ENCODE results near the gene CAPZA1.

GRCh38 chr1:112685913-112686312 lies 66.3 kb downstream of the CAPZA1 start:
- TF ChIP-seq, protein P1, sequence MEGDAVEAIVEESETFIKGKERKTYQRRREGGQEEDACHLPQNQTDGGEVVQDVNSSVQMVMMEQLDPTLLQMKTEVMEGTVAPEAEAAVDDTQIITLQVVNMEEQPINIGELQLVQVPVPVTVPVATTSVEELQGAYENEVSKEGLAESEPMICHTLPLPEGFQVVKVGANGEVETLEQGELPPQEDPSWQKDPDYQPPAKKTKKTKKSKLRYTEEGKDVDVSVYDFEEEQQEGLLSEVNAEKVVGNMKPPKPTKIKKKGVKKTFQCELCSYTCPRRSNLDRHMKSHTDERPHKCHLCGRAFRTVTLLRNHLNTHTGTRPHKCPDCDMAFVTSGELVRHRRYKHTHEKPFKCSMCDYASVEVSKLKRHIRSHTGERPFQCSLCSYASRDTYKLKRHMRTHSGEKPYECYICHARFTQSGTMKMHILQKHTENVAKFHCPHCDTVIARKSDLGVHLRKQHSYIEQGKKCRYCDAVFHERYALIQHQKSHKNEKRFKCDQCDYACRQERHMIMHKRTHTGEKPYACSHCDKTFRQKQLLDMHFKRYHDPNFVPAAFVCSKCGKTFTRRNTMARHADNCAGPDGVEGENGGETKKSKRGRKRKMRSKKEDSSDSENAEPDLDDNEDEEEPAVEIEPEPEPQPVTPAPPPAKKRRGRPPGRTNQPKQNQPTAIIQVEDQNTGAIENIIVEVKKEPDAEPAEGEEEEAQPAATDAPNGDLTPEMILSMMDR (IDR thresholded peaks at IDR 0.05): no peak
- no peak for TF ChIP-seq POLR2AphosphoS5 (IDR thresholded peaks at IDR 0.05)
- TF ChIP-seq POLR2A (IDR thresholded peaks at IDR 0.05): no peak
